WTC11 (cell line): ENCODE data around the gene ZIC4.

Experiments
- CTCF ChIP-seq: fragments of 200-600 bp; IDR thresholded peaks from 2 replicates; pipeline ENCODE4 v1.8.0; 2022; ENCODE audit warnings: antibody characterized with exemption
- TF ChIP-seq, protein P1 (sequence below): sonication (generic); formaldehyde crosslinking; IDR thresholded peaks from 2 replicates; pipeline ENCODE4 v1.8.0; 2022; ENCODE audit warnings: missing genetic modification reagents

DNA sequence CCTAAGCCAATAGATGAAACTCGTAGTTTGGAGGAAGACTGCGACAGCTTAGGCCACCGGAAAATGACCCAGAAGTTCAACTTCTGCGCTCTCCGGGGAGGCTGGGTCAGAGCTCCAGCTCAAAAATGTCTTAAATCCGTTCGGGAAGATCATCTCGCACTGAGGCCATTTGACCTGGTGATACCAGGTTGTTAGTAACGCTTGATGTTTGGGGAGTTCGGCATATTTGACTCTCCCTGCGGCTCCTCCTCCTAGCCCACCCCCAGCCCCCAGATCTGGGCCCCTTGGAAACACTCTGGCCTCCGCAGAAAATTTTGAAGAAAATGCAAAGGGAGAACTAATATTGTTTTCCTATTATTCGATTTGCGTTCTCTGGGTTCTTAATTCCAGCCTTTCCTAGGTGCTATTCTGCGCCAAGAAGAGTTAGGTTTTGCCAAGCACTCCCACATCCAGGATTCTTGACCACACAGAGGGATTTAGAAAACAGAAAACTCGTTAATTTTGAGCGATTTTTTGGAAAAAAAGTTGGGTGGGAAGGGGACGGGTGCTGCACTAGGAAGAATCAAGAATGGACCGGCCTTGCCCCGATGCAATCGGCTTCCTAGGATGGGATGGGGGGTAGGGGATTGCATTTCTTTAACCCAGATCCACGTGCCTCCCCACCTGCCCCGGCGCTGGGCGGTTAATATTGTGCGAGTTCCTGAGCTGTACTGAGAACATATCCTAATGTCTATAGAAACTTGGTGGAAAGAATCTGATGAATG, 50.0 kb downstream of the ZIC4 start:
- TF ChIP-seq, protein P1, sequence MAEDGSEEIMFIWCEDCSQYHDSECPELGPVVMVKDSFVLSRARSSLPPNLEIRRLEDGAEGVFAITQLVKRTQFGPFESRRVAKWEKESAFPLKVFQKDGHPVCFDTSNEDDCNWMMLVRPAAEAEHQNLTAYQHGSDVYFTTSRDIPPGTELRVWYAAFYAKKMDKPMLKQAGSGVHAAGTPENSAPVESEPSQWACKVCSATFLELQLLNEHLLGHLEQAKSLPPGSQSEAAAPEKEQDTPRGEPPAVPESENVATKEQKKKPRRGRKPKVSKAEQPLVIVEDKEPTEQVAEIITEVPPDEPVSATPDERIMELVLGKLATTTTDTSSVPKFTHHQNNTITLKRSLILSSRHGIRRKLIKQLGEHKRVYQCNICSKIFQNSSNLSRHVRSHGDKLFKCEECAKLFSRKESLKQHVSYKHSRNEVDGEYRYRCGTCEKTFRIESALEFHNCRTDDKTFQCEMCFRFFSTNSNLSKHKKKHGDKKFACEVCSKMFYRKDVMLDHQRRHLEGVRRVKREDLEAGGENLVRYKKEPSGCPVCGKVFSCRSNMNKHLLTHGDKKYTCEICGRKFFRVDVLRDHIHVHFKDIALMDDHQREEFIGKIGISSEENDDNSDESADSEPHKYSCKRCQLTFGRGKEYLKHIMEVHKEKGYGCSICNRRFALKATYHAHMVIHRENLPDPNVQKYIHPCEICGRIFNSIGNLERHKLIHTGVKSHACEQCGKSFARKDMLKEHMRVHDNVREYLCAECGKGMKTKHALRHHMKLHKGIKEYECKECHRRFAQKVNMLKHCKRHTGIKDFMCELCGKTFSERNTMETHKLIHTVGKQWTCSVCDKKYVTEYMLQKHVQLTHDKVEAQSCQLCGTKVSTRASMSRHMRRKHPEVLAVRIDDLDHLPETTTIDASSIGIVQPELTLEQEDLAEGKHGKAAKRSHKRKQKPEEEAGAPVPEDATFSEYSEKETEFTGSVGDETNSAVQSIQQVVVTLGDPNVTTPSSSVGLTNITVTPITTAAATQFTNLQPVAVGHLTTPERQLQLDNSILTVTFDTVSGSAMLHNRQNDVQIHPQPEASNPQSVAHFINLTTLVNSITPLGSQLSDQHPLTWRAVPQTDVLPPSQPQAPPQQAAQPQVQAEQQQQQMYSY (CRISPR knock-in tag), result no peak
- no peak for TF ChIP-seq CTCF
